Activated CD8-positive, alpha-beta memory T cell treated with anti-CD3 and anti-CD28 coated beads for 24 hours (primary cell): ENCODE results near the gene PYM1.
A peak's percentile ranks its signal among the peaks of the same experiment; 100 is the strongest.

ENCODE experiments used
- DNase-seq: peaks from one replicate; pipeline ENCODE4 v3.0.0-alpha.2; 2020

PYM1 gene

DNA sequence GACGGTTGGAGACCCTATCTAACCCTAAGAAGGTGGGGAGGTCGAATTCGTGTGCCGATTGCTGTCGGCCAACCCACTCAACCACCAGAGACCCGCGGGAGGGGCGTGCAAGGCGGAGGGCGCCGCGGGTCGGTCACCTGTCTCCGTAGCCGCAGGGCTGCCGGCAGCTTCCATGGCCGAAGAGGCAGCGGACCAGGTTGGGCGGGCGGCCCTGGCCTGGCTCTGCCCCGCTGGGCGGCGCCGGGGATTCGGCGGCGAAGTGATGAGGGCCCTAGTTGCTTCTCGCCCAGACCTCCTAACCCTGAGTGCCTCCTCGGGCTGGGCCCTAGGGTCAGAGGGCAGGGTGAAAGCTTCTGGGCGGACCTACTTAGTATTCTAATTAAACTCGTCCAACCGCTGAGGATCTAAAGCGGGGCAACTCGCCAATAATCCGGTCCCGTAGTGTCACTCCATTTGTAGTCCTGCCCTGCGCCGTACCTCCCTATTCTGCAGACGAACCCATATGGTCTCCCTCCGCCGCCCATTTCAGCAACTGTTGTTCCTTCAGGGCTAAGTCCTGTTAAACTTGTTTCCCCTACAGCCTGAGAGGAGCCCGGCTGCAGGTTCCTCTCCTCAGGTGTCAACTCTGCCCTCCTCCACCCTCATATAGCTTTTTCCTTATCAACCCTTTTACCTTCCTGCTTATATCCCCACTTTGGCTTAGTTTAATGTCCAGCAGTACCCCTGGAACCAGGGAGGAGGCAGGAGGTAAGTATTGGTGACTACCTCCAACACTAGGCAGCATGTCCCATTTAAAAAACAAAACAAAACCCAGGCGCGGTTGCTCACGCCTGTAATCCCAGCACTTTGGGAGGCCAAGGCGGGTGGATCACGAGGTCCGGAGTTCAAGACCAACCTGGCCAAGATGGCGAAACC, at the start of gene PYM1:
PYM1 (minus strand) TSS at position 307 of the 915 bp plus-strand sequence; CDS start at position 174, 133 bp downstream.
- DNase-seq = peak; percentile 84

DNA sequence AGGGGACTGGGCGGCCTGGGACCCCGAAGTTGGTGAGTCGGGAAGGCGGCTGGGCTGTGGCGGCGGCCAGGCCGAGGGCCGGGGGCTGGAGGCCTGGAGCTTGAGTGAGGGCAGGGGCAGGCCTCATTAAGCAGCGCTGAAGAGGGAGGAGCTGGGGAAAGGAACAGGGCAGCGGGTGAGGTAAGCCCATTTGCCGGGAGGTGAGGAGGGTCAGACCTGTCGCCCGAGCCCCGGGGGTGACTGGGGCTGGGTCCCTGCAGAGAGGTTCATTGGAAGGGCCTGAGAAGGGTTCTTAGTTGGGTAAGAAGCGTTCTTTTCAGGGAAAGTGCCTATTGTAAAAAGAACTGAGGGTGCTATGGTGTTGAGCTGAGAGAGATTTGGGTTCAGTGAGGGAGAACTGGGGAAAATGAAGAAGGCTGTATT, 46.6 kb upstream of the PYM1 start:
- no peak for DNase-seq

DNA sequence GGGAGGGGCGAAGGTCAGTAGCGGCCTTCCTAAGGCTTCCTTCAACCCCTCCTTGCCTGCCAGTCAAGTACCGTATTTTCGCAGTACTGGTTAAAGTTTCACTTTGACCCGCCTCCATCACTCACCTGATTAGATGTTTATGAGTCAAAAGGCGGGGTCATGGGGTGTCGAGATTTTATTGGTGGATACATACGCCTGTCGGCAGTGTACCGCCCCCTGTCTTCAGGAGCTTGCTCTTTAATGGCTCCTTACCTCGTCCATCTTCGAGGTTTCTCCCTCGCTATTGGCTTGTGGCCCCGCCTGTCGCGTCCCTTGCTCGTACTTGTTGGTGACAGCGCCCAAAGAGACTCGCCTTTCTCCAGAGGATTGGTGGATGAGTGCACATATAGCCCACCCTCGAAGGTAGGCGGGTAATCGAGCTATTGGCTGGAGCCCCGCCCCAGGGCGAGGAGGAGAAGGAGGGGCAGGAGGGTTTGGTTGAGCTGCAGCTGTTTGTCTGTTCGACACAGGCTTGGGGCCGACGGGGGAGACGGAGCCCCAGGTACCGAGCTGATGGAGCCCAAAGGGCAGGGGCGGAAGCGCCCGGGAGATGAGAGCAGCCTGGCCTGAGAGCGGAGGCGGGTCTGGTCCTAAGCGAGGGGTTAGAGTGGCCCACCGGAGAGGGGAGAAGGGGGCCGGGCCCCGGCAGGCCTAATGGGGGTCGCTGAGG, 46.1 kb upstream of the PYM1 start, which contains the start of gene RAB5B:
RAB5B (plus strand) TSS at position 480 of the 709 bp plus-strand sequence. CDS start 12,883 bp downstream, outside the sequence.
- DNase-seq = peak; percentile 94

DNA sequence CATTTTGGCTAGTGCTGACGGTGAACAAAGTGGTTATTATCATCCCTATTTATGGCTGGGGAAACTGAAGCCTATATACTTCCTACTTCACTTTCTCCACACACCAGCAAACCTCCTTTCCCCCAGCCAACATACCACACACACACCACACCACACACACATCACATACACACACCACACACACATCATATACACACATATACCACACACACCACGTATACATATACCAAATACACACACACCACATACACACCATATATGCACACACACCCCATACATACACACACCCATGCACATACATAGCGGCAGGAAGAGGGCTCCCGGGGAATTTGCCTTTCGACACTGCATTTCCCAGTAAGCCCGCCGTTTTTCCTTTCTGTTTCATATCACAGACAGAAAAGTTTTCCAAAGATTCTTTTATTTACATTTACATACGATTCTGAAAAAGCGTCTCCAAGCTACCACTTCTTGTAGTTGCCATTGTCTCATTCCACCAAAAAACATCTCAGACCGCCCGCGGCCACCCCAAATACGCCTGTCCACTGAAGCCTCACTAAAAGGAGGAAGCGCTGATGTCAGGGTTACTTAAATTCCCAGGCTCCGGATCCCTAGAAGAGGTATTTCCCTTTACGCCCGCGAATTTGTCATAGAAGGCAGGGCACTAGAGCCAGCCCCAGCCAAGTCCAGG, 45.4 kb upstream of the PYM1 start:
- DNase-seq = peak; percentile 59

DNA sequence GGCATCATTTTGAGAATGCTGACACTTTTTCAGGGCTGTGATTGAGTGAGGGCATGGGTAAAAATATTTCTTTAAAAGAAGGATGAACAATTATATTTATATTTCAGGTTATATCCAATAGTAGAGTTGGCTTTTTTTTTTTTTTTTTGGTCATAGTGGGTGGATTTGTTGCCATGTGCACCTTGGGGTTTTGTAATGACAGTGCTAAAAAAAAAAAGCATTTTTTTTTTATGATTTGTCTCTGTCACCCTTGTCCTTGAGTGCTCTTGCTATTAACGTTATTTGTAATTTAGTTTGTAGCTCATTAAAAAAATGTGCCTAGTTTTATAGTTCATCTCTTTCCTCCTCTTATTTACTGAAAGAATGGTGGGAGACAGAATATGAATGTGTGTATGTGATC, 44.8 kb upstream of the PYM1 start:
- DNase-seq = no peak

DNA sequence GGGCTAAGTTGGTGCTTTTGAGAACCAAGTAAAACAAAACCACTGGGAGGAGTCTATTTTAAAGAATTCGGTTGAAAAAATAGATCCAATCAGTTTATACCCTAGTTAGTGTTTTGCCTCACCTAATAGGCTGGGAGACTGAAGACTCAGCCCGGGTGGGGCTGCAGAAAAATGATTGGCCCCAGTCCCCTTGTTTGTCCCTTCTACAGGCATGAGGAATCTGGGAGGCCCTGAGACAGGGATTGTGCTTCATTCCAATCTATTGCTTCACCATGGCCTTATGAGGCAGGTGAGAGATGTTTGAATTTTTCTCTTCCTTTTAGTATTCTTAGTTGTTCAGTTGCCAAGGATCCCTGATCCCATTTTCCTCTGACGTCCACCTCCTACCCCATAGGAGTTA, 44.3 kb upstream of the PYM1 start:
- DNase-seq = no peak

DNA sequence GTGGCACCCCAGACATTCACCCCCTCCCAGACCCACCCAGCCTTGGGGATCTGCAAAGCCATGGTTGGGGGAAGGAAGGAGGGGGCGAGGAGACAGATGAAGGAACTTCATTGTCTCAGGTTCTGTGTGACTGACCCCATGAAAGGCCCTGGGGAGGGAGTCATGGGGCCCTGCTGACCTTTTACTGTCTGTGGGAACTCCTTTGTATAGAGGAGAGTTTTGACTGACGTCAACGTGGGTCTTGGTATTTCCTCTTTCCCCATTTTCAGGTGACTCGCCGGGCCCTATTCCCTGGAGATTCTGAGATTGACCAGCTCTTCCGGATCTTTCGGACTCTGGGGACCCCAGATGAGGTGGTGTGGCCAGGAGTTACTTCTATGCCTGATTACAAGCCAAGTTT, 43.1 kb upstream of the PYM1 start:
- no peak for DNase-seq

DNA sequence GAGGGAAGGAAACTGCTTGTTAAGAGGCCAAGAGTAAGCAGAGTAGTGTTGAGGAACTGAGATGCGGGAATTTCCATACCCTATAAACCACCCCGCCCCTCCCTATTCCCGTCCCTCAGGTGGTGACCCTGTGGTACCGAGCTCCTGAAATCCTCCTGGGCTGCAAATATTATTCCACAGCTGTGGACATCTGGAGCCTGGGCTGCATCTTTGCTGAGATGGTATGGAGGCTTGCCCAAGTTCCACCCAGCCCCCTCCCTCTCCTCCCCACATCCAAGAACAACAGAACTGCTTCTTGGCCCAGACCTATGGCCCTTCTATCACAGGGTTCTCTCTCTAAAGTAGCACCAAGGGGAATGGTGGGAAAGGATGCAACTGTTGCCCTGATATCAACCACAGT, 41.7 kb upstream of the PYM1 start:
- no peak for DNase-seq

DNA sequence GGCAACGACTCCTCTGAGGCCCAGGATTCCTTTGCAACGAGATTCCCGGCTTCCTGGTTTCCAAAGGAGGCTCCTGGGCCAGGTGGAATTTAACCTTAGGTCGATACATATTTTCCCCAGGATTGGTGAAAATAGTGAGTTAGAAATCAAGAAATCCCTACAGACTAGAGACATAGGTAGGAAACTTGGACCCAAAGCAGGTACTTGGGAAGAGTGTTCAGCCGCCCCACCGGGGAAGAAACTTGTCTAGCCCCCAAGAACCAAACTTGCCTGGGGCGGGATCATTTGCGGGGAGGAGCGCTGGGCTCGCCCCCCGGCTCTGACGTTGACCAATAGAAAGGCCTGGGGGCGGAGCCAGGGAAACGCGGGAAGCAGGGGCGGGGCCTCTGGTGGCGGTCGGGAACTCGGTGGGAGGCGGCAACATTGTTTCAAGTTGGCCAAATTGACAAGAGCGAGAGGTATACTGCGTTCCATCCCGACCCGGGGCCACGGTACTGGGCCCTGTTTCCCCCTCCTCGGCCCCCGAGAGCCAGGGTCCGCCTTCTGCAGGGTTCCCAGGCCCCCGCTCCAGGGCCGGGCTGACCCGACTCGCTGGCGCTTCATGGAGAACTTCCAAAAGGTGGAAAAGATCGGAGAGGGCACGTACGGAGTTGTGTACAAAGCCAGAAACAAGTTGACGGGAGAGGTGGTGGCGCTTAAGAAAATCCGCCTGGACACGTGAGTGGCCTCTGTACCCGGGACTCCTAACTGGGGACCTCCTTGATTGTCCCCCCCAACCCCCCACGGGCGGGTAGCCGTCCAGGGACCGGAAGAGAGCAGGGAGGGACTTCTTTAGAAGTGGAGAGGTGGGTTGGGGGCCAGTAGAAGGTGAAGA, 39.0 kb upstream of the PYM1 start, which contains the start of gene CDK2:
CDK2 (plus strand) TSS at position 423 of the 874 bp plus-strand sequence; CDS start at position 602, 179 bp downstream.
- DNase-seq = peak; percentile 97

DNA sequence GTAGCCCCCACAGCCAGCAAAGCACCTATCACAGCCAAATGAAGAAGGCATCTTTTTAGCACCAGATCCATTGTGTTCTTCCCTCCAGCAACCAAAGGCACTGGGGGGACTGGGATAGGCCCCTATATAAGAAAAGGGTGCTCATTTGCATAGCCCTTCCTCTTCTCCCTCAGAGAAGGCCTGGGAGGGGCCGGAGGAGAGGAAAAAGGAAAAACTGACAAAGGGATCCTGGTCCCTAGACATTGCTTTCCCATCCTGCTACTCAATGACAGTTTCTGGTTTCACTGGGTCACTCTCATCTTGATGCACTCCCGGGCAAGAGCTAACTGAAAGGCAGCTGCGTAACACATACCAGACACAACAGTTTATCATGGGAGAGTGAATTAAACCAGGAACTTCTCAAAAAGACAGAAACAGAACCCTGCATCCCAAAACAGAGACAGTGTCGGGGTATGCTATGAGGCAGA, 38.3 kb upstream of the PYM1 start, which contains the start of gene PMEL:
PMEL (minus strand) TSS at position 102 of the 467 bp plus-strand sequence; CDS start at position 71, 31 bp downstream.
- DNase-seq = no peak

DNA sequence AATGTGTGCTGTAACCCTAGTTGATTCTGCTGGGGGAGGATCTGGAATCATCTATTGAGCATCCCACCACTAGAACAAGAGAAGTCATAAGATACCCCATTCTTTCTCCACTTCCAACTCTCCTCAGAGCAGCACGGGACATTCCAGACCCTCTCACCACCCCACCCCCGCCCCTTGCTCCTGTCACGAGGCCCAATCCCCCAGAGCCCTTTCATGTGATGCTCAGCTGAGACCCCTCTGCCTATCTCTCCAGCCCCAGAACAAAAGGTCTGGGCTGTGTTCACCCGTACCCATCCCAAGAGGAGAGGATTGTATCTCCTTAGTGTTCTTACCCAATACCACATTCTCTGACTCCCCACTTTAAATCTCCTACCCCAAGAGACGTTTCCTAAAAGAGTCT, 37.5 kb upstream of the PYM1 start:
- DNase-seq = no peak

DNA sequence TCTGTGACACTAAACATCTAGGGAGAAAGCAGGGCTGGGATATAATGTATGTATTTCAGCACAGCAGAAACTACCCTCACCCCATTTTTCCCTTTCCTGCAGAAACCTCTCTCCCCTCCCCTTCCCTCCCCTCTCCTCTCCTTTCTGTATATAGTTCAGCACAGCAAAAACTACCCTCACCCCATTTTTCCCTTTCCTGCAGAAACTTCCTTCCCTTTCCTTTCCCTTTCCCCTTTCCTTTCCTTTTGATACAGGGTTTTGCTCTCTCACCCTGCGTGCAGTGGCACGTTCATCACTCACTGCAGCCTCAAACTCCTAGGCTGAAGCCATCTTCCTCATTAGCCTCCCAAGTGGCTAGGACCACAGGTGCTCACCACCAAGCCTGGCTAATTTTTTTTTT, 36.1 kb upstream of the PYM1 start:
- no peak for DNase-seq

DNA sequence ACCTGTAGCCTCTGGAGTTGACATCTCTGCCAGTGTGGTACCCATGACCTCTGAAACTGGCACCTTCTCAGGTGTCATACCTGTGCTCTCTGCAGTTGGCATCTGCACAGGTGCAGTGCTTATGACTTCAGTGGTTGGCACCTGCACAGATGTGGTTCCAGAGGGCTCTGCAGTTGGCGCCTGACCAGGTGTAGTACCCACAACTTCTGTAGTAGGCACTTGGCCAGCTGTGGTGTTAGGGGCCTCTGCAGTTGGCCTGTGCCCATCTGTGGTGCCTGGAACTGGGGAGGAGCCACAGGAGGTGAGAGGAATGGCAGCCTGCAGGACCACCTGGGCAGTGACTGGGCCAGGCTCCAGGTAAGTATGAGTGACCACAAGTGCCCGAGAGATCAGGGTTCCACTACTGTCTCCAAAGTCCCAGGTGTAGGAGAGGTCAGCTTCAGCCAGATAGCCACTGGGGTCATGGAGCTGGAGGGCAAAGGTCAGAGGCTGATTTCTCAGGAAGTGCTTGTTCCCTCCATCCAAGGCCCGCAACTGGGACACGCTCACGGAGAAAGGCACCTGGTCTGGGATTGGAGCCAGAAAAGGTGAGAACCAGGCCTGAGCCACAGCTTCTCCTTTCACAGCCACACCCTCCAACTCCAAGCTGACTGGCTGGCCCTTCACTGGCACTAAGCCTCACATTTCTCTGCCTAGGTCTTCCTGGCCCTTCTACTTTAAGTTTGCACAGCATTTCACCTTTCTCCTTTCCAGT, 29.6 kb upstream of the PYM1 start:
- DNase-seq = no peak

DNA sequence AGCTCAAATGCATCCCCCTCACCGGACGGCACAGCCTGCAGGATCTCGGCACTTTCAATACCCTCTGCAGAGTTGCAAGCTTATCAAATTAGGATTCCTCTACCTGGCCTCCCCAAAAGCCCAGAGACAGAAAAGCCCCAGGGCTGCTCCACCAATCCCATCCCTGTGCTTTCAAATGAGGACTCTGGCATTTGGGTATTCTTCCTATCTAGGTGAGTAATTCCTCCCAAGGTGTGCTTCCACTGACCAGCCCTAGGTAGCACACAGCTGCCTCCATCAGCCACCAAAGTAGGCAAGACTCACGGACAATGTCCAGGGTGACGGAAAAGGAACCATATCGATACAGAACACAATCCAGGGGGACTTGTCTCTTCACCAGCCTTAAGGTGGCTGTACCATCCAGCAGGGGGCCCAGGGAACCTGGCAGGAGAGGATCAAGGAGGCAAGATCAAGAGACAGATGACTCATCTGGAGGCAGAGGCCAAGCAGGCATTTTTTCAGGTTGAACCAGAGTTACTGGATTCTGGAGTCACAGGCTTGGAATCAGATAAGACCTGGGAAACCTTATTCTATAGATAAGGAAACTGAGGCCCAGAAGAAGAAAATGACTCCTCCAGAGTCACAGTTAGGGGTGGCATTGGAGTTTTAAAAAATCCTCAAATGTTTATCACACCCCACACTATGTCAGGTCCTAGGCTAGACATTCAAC, 28.3 kb upstream of the PYM1 start:
- peak; percentile 69 for DNase-seq

DNA sequence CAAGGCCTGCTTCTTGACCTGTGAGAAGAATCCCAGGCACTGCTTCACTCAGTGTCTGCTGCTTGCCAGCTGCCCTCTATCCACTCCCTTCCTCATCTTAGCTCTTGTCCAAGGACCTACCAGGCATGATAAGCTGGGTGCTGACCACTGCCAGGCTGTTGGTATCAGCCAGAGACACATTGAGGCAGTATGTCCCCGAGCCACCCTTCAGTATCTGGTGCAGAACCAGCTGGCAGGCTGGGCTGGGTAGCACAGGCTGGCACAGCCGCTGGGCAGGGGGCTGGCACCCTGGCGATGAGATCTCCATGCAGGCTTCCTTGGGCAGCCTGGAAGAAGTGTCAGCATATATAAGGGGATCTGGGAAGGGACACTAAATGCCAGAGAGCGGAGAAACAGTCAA, 27.6 kb upstream of the PYM1 start:
- DNase-seq = no peak

DNA sequence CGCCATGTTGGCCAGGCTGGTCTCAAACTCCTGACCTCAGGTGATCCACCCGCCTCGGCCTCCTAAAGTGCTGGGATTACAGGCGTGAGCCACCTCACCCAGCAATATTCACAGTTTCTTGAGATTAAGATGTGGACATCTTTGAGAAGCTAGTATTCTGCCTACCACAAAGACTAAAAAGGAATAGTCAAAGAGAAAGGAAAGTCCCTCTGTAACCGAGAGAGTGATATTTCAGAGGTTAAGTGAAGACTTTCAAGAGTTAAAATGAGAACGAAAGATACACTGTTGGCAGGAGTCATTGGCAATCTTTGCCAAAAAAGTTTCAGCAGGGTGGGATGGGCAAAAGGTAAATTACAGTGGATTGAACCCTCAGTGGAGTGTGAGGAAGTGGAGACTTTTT, 18.9 kb upstream of the PYM1 start:
- DNase-seq = no peak

DNA sequence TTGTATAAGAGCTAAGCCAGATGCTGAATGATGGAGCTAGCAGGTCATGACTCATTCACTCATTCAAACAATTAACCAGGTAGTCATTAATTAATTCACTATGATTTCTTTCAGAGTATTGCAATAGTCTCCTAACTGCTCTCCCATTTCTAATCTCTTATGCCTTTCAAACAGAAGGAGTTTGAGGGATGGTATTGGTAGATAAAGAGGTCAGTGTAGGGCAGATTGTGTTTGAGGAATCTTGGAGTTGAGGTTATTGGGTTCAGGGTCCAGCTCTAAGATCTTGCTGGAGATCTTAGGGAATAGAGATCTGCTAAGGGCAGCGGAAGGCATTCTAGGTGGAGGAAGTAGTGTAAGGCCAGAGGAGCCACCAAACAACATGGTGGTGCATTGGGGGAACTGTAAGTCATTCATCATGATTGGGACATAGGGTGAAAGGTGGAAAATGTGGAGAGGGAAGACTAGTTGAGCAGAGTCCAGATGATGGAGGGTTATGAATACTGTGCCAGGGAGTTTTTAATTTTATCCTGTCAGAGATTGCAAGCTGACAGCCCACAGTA, 15.0 kb upstream of the PYM1 start:
- DNase-seq = no peak

DNA sequence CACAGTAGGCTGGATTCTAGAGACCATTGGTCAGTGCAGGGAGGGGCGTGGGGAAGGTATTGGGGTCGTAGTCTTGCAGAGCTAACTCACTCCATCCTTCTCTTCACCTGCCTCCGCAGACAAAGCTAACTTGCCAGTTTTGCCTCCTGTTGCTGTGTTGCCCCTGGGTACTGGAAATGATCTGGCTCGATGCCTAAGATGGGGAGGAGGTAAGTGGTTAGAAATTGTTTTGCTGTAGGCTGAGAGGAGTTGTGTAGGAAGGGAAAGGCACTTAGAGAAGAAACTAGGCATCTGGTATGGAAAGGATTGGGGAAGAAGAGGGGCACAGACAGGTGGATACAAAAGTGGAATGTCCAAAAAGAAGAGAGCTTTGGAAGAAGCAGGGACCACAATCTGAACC, 14.4 kb upstream of the PYM1 start:
- DNase-seq = no peak

DNA sequence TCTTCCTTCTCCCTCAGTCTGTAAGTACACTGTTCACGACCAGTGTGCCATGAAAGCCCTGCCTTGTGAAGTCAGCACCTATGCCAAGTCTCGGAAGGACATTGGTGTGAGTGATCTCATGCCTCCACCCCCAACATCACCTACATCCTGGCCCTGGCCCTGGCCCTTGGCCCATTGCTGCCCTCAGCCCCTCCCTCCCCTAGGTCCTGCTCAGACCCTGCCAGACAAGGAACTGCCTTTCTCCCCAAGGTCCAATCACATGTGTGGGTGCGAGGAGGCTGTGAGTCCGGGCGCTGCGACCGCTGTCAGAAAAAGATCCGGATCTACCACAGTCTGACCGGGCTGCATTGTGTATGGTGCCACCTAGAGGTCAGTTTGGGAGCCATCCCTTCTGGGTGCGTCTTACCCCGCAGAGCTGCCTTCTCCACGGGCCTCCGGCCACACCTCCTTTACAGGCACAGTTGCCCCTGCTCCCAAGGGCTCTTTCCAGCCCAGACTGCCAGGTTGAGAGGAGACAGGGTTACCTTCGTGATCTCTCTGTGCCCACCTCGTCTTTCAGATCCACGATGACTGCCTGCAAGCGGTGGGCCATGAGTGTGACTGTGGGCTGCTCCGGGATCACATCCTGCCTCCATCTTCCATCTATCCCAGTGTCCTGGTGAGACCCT, 12.5 kb upstream of the PYM1 start:
- peak; percentile 92 for DNase-seq
